Astrocyte (in vitro differentiated cells and primary cell): ENCODE results near the gene RIPOR2. TPM values are rescaled to one million over a fixed set of nuclear protein-coding genes. Genes with fewer than 3 reads are reported as not detected.

Source experiments
- DNase-seq: peaks from one replicate; pipeline ENCODE4 v3.0.0-alpha.2; 2010; ENCODE audit warnings: low read depth
- FAIRE-seq: peaks from 2 replicates; lab custom pipeline; 2011; peaks lifted over from hg19 to GRCh38; lab: Jason Lieb, UNC
- H2AFZ ChIP-seq: 2 replicates; pipeline ENCODE4 v1.6.0; 2012; ENCODE audit warnings: low read depth, low read length, inconsistent platforms
- H3K27ac ChIP-seq: 2 replicates; pipeline ENCODE4 v1.5.1; 2011; ENCODE audit warnings: low read depth, low read length, inconsistent platforms
- H3K27me3 ChIP-seq: 2 replicates; pipeline ENCODE4 v1.6.0; 2011; ENCODE audit warnings: low read length, inconsistent platforms; ENCODE audit not compliant: insufficient read depth
- H3K36me3 ChIP-seq: 2 replicates; pipeline ENCODE4 v1.5.1; 2011; ENCODE audit warnings: low read length, inconsistent platforms; ENCODE audit not compliant: insufficient read depth
- H3K4me1 ChIP-seq: 2 replicates; pipeline ENCODE4 v1.5.1; 2011; ENCODE audit warnings: low read length, inconsistent platforms; ENCODE audit not compliant: insufficient read depth
- H3K4me2 ChIP-seq: 2 replicates; pipeline ENCODE4 v1.6.0; 2012; ENCODE audit warnings: low read length, inconsistent platforms
- H3K4me3 ChIP-seq: 2 replicates; pipeline ENCODE4 v1.5.1; 2011; ENCODE audit warnings: low read depth, mild to moderate bottlenecking, low read length, inconsistent platforms; ENCODE audit not compliant: insufficient read depth
- H3K79me2 ChIP-seq: 2 replicates; pipeline ENCODE4 v1.6.0; 2012; ENCODE audit warnings: mild to moderate bottlenecking, low read length, inconsistent platforms; ENCODE audit not compliant: insufficient read depth
- H3K9ac ChIP-seq: 2 replicates; pipeline ENCODE4 v1.6.0; 2012; ENCODE audit warnings: mild to moderate bottlenecking, low read length, inconsistent platforms
- H3K9me3 ChIP-seq: 2 replicates; pipeline ENCODE4 v1.5.1; 2012; ENCODE audit warnings: low read depth, mild to moderate bottlenecking, low read length, inconsistent platforms; ENCODE audit not compliant: insufficient read depth
- H4K20me1 ChIP-seq: 2 replicates; pipeline ENCODE4 v1.6.0; 2012; ENCODE audit warnings: low read length, inconsistent platforms; ENCODE audit not compliant: insufficient read depth
- H3K27ac Mint-ChIP-seq: one replicate; pipeline ENCODE4 v1.8.0; 2021; ENCODE audit warnings: mild to moderate bottlenecking, mixed read lengths; ENCODE audit not compliant: unreplicated experiment
- H3K27me3 Mint-ChIP-seq: one replicate; pipeline ENCODE4 v1.8.0; 2021; ENCODE audit warnings: low read depth, mixed read lengths; ENCODE audit not compliant: unreplicated experiment
- H3K36me3 Mint-ChIP-seq: one replicate; pipeline ENCODE4 v1.8.0; 2021; ENCODE audit warnings: low read depth, mixed read lengths; ENCODE audit not compliant: unreplicated experiment
- H3K4me1 Mint-ChIP-seq: one replicate; pipeline ENCODE4 v1.8.0; 2021; ENCODE audit warnings: low read depth, mixed read lengths; ENCODE audit not compliant: unreplicated experiment
- H3K4me3 Mint-ChIP-seq: one replicate; pipeline ENCODE4 v1.8.0; 2021; ENCODE audit warnings: mild to moderate bottlenecking, moderate library complexity, mixed read lengths; ENCODE audit not compliant: unreplicated experiment
- H3K9me3 Mint-ChIP-seq: one replicate; pipeline ENCODE4 v1.8.0; 2021; ENCODE audit warnings: mild to moderate bottlenecking, mixed read lengths; ENCODE audit not compliant: unreplicated experiment
- EZH2 ChIP-seq: IDR thresholded peaks from 2 replicates; pipeline ENCODE4 v1.6.1; 2012; ENCODE audit warnings: mild to moderate bottlenecking, low read length, inconsistent platforms; ENCODE audit not compliant: insufficient read depth
- total RNA-seq: library from RNA; stranded (reverse); gene quantifications from 2 replicates; pipeline ENCODE4 v1.2.1, GENCODE V29; 2021
- TF ChIP-seq, protein P1 (sequence below): IDR thresholded peaks from 2 replicates; pipeline ENCODE4 v1.5.1; 2011; ENCODE audit warnings: low read depth, mild to moderate bottlenecking, inconsistent platforms, low read length, moderate library complexity; ENCODE audit not compliant: insufficient read depth

RIPOR2 gene
- total RNA-seq, 1 donor from 2014 or later = 0.95 TPM

DNA sequence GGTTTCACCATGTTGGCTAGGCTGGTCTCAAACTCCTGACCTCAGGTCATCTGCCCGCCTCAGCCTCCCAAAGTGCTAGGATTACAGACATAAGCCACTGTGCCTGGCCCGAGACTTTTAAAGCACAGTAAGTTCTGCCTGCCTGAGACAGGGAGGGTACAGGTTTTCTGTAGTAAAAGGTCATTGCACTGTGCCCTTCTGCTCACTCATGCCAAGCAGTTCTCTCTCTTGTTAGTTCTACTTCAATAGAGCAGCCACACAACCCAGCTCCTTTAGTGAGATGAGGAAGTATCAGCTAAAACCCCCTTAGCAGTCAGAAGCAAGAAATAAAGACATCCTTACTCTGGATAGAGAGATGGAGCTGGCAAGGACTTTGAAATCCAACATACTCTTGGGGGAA is 84.7 kb downstream of the RIPOR2 start:
- H2AFZ ChIP-seq = no peak overlapping the region
- Mint-ChIP-seq H3K4me3 (no peak overlapping the region), H3K4me1 (no peaks in the 10 kb centered on the region), H3K27me3 (no peaks in the 10 kb centered on the region), H3K9me3 (no peaks in the 10 kb centered on the region), H3K27ac (no peak overlapping the region), H3K36me3 (peaks cover 2% of the 10 kb centered on the region)
- H4K20me1 ChIP-seq = no peaks in the 10 kb centered on the region
- FAIRE-seq (no peak), DNase-seq (no peak)
- no peak overlapping the region for H3K4me2 ChIP-seq
- no peak overlapping the region for H3K9ac ChIP-seq
- H3K79me2 ChIP-seq = no peaks in the 10 kb centered on the region
- no peaks in the 10 kb centered on the region for H3K27me3 ChIP-seq
- no peak overlapping the region for H3K4me3 ChIP-seq
- TF ChIP-seq, protein P1, sequence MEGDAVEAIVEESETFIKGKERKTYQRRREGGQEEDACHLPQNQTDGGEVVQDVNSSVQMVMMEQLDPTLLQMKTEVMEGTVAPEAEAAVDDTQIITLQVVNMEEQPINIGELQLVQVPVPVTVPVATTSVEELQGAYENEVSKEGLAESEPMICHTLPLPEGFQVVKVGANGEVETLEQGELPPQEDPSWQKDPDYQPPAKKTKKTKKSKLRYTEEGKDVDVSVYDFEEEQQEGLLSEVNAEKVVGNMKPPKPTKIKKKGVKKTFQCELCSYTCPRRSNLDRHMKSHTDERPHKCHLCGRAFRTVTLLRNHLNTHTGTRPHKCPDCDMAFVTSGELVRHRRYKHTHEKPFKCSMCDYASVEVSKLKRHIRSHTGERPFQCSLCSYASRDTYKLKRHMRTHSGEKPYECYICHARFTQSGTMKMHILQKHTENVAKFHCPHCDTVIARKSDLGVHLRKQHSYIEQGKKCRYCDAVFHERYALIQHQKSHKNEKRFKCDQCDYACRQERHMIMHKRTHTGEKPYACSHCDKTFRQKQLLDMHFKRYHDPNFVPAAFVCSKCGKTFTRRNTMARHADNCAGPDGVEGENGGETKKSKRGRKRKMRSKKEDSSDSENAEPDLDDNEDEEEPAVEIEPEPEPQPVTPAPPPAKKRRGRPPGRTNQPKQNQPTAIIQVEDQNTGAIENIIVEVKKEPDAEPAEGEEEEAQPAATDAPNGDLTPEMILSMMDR = no peak
- no peak for TF ChIP-seq EZH2
- H3K4me1 ChIP-seq = no peaks in the 10 kb centered on the region
- no peak overlapping the region for H3K27ac ChIP-seq
- H3K36me3 ChIP-seq = no peaks in the 10 kb centered on the region
- H3K9me3 ChIP-seq = no peaks in the 10 kb centered on the region

DNA sequence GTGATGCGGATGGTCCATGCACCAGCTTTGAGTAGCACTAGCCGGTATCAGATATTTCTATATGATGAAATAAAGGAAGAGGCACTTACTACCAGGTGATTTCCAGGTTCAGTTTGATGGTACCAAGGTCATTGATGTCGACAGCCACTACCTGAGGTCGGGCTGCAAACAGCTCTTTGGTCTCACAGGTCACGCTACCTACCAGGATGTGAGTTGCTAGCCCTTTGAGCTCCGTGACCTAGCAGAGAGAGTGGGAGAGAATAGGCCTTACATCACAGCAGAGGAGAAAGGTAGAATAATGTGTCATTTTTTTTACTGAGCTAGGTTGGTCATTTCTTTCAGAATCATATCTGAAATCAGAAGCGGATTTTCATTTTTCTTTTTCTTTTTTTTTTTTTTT is 86.0 kb downstream of the RIPOR2 start:
- FAIRE-seq (no peak), DNase-seq (no peak)
- H3K36me3 ChIP-seq = no peaks in the 10 kb centered on the region
- TF ChIP-seq, protein P1 = no peak
- no peak for TF ChIP-seq EZH2
- Mint-ChIP-seq H3K36me3 (peaks cover 2% of the 10 kb centered on the region), H3K27me3 (no peaks in the 10 kb centered on the region), H3K27ac (no peak overlapping the region), H3K4me1 (no peaks in the 10 kb centered on the region), H3K9me3 (no peaks in the 10 kb centered on the region), H3K4me3 (no peak overlapping the region)
- H2AFZ ChIP-seq = no peak overlapping the region
- no peaks in the 10 kb centered on the region for H3K27me3 ChIP-seq
- no peak overlapping the region for H3K27ac ChIP-seq
- no peaks in the 10 kb centered on the region for H3K4me1 ChIP-seq
- H3K79me2 ChIP-seq = no peaks in the 10 kb centered on the region
- no peaks in the 10 kb centered on the region for H4K20me1 ChIP-seq
- H3K9me3 ChIP-seq = no peaks in the 10 kb centered on the region
- H3K4me3 ChIP-seq = no peak overlapping the region
- H3K9ac ChIP-seq = no peak overlapping the region
- no peak overlapping the region for H3K4me2 ChIP-seq

DNA sequence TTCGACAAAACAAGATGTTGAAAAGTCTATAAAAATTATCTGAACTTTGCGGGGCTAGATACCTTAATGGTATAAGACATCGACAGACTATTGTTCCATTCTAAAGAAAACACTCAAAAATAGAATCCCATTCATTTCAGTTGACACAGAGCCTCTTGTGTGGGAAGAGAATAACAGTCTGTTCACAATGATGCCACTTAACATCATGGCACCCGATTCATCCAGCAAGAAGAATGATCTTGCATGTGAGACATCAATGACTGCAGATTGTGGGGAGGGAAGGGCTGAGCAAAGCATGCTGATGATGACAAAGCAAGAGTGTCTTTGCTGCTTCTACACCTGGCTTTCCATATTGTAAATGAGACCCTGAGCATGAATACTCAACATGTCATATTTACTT is 87.3 kb downstream of the RIPOR2 start:
- H3K36me3 Mint-ChIP-seq = peaks cover 2% of the 10 kb centered on the region
- DNase-seq (no peak), FAIRE-seq (no peak)
- Histone ChIP-seq H3K4me2 (no peak overlapping the region), H3K9ac (no peak overlapping the region), H4K20me1 (no peaks in the 10 kb centered on the region), H3K36me3 (no peaks in the 10 kb centered on the region), H3K4me1 (no peaks in the 10 kb centered on the region), H3K79me2 (no peaks in the 10 kb centered on the region), H3K27me3 (no peaks in the 10 kb centered on the region), H3K4me3 (no peak overlapping the region), H3K27ac (no peak overlapping the region), H3K9me3 (no peaks in the 10 kb centered on the region), H2AFZ (no peak overlapping the region)
- no peaks in the 10 kb centered on the region for H3K27me3 Mint-ChIP-seq
- H3K4me1 Mint-ChIP-seq = no peaks in the 10 kb centered on the region
- H3K27ac Mint-ChIP-seq = no peak overlapping the region
- TF ChIP-seq, protein P1 = no peak
- TF ChIP-seq EZH2 = no peak
- no peaks in the 10 kb centered on the region for H3K9me3 Mint-ChIP-seq
- no peak overlapping the region for H3K4me3 Mint-ChIP-seq
